ENCODE measurements around the gene POF1B.
"Not testable (repeated sequence)": the region's sequence is repeated elsewhere in the genome, so short reads cannot be mapped to it uniquely, and the experiment has no call there.

POF1B gene

DNA sequence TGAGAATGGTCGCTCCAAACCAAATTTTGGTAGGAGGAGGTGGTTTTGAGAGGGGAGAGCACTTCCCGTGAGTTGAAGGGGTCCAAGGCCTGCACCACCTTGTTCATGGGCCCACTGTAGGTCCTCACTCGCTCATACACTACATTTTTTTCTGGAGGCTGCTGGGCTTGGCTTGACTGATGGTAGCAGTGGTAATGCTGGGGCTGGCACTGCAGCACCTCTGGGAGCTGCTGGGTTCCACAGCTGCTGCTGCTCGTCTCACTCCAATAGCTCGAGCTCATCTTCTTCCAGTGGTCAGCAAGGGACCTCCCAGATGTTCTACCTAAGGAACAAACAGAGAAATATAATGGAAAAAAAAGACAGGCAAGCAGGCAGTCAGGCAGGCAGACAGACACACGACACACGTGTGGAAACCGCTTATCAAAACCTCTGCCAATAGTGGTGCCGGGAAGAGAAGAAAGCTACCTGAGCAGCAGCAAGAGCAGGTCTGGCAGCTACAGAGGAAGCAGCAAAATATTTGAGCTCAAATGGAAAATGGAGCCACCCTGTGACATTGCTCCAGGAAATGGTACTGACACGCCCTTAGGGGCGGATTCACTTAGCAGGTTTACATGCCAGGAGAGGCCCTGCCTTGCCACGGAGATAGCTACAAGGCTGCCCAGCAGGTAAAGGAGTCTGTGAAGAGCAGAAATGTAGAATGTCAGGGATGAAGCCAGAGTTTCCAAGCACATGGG lies at the start of gene POF1B:
Gene POF1B (minus strand): TSS at position 492 of the 734 bp plus-strand sequence. CDS start 211 bp downstream, at position 281.
- DNase-seq (ENCODE audit: low read depth): no peak

- DNase-seq (ENCODE audit: low read depth): no peak
Measured at GRCh38 chrX:85429066-85429465, 49.6 kb upstream of the POF1B start.

GRCh38 chrX:85419293-85419692 lies 39.8 kb upstream of the POF1B start:
- DNase-seq (ENCODE audit: low read depth): no peak

DNA sequence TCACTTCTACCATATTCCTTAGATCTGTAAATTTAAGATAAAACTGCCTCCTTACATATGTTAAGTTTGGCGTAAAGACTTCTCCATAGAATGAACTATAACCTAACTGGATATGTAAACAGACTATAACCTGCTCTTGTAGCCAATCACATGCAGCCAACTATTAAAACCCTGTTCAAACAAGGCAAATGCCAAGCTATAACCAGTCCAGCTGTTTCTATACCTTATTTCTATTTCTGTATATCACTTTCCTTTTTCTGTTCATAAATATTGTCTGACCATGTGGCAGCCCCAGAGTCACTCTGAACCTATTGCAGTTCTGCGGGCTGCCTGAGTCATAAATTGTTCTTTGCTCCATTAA lies 12.4 kb upstream of the POF1B start:
- DNase-seq (ENCODE audit: low read depth): no peak

- DNase-seq (ENCODE audit: low read depth): no peak
Measured at GRCh38 chrX:85391185-85391877, 11.9 kb upstream of the POF1B start.

GRCh38 chrX:85381602-85382001 lies 2.1 kb upstream of the POF1B start:
- no peak for DNase-seq (ENCODE audit: low read depth)

- no peak for DNase-seq (ENCODE audit: low read depth)
Measured at GRCh38 chrX:85378461-85378860, 1.0 kb downstream of the POF1B start.

- DNase-seq (ENCODE audit: low read depth): no peak
Measured at GRCh38 chrX:85375333-85375738, 4.1 kb downstream of the POF1B start.

- no peak for DNase-seq (ENCODE audit: low read depth)
Measured at GRCh38 chrX:85365370-85365995, 14.0 kb downstream of the POF1B start.

- DNase-seq (ENCODE audit: low read depth): no peak
Measured at GRCh38 chrX:85359051-85359450, 20.4 kb downstream of the POF1B start.

- no peak for DNase-seq (ENCODE audit: low read depth)
Measured at GRCh38 chrX:85345523-85345922, 33.9 kb downstream of the POF1B start.

GRCh38 chrX:85327060-85327333 lies 52.5 kb downstream of the POF1B start:
- no peak for DNase-seq (ENCODE audit: low read depth)

DNA sequence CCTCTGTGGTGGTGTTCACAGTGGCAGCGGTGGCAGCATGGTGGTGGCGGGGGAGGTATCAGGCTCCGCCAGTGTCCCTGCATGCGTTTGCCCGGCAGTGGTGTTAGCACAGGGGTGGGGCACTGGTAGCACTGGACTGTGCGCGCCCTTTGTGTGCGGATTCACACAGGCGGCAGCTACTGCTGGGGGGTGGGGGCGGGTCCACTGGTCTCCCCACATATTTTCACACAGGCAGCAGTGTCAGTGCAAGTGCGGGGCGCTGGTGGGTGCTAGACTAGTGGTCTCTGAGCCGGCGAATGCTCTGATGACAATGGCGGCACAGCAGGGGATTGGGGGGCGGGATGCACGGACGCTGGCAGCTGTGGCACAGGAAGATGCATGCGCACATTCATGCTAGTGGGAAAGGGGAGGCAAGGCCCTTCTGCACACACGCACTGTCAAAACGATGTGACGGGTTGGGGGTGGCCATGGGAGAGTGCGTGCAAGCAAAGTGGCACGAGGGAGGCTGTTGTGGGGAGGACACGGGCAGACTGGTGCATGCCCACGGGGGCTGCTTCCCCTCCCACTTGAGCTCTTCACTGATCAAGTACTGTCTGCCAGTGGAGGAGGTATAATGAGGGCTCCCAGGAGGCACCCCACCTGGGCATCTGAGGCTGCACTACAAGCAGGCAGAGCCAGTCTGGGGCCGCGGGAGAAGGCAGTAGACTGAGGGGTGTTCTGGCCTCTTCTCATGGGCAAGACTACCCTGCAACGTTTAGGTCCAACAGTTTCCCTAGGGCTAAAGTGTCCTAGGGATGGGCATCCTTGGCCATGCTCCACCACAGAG lies 53.0 kb downstream of the POF1B start:
- no peak for DNase-seq (ENCODE audit: low read depth)

GRCh38 chrX:85311348-85311747 lies 68.1 kb downstream of the POF1B start:
- not testable (repeated sequence) for DNase-seq (ENCODE audit: low read depth)

DNA sequence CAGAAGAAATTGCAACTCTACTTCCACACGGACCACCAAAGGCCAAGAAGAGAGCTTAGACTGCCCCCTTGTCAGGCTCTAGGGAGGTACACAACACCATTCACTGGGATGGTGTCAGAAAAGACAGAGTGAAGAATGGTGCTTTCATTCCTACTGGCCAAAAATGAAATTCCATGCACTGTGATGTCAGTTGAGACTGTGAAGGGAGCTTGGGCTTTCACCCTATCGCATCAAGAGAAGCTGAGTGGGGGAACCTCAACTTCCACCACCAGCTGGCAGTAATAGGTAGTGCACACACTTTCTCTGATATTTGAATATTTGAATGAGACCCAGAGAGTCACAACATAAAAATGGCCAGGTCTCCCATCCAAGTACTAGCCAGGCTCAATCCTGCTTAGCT lies 69.7 kb downstream of the POF1B start:
- peak; percentile 0 for DNase-seq (ENCODE audit: low read depth)

DNA sequence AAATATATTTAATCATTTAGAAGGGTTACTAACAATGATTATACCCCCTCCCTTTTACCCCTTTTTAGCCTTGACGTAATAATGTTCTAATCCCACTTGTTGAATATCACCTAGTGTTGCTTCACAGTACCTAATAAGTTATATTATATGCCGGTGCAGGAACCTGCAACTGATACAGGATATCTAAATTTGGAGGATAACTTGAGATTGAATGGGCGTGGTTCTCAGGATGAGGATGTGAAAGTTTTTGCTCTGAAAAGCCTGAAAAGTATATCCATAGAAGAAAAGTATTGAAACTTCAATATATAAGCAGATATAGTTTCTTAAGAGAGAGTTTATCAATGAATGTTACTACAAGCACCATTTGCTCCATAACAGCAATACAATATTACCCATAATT lies 75.9 kb downstream of the POF1B start:
- DNase-seq (ENCODE audit: low read depth): no peak

DNA sequence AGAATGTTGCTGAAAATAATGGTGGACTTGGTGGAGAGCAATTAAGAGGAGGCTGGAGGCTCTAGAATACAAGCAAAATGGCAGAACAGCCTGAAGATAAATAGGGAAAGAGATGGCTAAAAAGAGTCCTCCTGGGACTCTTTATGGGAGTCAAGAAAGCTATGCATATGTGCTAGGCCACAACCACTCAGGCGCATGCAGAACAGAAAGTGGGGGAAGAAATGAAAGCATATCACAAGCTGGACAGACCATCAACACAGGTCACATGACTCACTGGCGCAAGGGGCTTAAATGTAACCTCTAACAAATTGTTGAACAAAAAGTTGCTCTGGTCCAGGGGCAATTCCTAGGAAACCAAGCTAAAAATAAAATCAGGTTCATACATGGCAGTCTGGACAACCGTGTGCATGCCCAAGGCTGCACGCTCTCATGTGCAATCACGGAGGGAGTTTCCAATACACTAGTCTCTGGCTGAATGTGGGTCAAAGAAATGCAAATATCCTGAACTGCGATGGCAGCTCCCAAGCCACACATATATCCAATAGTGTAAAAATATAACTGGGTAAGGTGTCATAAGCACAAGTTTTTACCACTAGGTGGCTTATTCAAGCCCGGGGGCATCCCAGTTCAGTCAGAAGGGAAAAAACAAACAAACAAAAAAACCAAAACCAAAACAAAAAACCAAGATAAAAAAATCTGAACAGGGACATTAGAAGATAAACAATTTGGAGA lies 90.3 kb downstream of the POF1B start:
- no peak for DNase-seq (ENCODE audit: low read depth)

GRCh38 chrX:85285286-85285685 lies 94.2 kb downstream of the POF1B start:
- DNase-seq (ENCODE audit: low read depth): not testable (repeated sequence)

GRCh38 chrX:85244450-85245211 lies 134.8 kb downstream of the POF1B start:
- DNase-seq (ENCODE audit: low read depth): no peak

DNA sequence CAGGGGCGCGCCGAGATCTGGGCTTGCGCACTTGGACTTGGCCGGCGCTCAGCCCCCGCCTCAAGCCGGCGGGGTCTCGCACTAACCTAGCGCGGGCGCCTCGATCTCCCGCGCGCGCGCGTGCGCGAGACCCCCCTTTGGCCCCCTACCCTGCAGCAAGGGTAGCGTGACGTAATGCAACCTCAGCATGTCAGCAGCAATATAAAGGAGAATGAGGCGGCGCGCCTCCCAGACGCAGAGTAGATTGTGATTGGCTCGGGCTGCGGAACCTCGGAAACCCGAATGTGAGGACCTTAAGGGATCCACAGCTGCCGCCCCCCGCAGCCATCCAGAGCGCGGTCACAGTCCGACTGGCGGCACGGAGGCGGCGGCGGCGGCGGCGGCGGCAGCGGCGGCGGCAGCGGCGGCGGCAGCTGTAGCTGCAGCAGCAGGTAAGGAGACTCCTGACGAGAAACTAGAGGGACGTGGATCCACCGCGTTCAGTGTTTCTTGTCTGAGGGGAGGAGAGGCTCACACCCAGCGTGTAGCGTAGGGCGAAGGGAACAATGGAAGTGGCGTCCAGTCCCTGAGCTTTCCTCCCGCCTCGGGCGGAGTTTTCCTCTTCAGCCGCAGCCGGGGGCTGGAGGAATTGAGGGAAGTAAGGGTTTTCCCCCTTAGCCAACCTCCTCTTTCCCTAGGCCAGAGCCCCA lies 135.6 kb downstream of the POF1B start, which contains the start of the genes SATL1 and ZNF711:
Gene SATL1 (minus strand): TSS at position 19 of the 689 bp plus-strand sequence. CDS start 134,811 bp downstream, outside the sequence.
Gene ZNF711 (plus strand): TSS at position 231 of the 689 bp plus-strand sequence. CDS start 3,582 bp downstream, outside the sequence.
- DNase-seq (ENCODE audit: low read depth): no peak
